ENCODE data around the gene C16orf92.

The C16orf92 gene

DNA sequence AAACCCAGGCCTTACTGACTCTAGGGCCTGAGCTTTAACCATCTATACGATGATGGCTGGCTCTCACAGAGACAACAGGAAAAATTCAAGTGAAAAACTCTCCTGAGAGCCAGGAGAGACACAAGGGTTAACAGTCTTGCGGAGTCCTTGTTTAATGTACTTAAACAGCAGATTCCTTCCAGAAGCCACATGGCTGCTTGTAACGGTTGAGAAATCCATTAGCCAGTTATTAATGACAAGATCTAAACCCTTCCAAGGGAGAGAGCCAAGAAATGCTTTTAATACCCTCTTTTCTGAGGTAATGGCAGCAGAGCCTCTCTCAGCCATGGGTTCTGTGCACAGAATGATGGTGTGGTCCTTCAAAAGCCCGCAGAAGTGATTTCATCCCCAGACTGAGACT lies 37.3 kb downstream of the C16orf92 start:
- H3K27ac ChIP-seq (replicated peaks) = no peak overlapping the region
- H3K4me3 ChIP-seq (replicated peaks; ENCODE audit: insufficient read depth, low read length) = no peak overlapping the region
- H3K27me3 ChIP-seq (ENCODE audit: insufficient read depth, poor library complexity, severe bottlenecking) = no peaks in the 10 kb centered on the region
- TF ChIP-seq CTCF (IDR thresholded peaks at IDR 0.05; ENCODE audit: insufficient read depth, low read length) = no peak
- no peak for TF ChIP-seq REST (IDR thresholded peaks at IDR 0.05; ENCODE audit: insufficient replicate concordance, low read depth)
- no peak for TF ChIP-seq SPI1 (IDR thresholded peaks at IDR 0.05; ENCODE audit: borderline replicate concordance, low read depth)
- TF ChIP-seq POLR2AphosphoS5 (IDR thresholded peaks at IDR 0.05; ENCODE audit: low read depth) = no peak
- no peak for TF ChIP-seq GABPA (IDR thresholded peaks at IDR 0.05; ENCODE audit: low read depth)
- no peak for DNase-seq (ENCODE audit: low read depth in 1 of 2, low spot score in 1 of 2)

DNA sequence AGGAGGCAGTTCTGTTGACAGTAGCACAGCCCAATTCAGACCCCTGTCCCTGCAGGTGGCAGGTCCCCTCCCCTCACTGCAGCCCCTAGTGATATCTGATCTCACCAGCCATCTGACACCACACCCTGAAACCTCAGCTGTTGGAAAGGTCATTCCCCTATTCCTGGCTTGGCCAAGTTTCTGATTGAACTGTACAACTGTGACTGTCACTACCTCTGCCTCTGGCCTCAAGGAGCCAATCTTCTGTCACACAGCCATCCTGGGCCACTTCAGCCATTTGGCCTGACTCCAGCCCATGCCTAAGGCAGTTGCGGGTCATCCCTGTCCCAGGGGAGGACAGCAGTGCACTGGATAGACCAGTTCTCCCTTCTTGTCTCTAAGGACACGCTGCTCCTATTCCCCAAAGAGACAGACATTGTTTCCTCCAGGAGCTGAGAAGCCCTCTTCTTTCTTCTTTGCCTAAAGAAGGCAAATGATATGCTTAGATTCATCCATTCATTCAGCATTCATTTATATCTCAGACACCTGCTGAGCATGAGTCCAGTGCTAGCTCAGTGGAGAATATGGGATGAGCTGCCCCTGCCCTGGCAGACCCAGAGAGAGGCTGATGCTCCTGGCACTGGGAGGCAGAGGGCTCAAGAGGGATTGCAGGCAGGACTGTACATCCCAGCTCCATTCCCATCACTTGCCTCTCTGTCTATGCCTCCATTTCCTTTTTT lies 38.0 kb downstream of the C16orf92 start:
- no peak for TF ChIP-seq CTCF (IDR thresholded peaks at IDR 0.05; ENCODE audit: insufficient read depth, low read length)
- no peak for TF ChIP-seq POLR2AphosphoS5 (IDR thresholded peaks at IDR 0.05; ENCODE audit: low read depth)
- no peak for TF ChIP-seq SPI1 (IDR thresholded peaks at IDR 0.05; ENCODE audit: borderline replicate concordance, low read depth)
- TF ChIP-seq REST (IDR thresholded peaks at IDR 0.05; ENCODE audit: insufficient replicate concordance, low read depth) = no peak
- no peak for TF ChIP-seq GABPA (IDR thresholded peaks at IDR 0.05; ENCODE audit: low read depth)
- Histone ChIP-seq H3K27ac (replicated peaks) (no peak overlapping the region), H3K27me3 (ENCODE audit: insufficient read depth, poor library complexity, severe bottlenecking) (no peaks in the 10 kb centered on the region), H3K4me3 (replicated peaks; ENCODE audit: insufficient read depth, low read length) (no peak overlapping the region)
- DNase-seq (ENCODE audit: low read depth in 1 of 2, low spot score in 1 of 2) = no peak

DNA sequence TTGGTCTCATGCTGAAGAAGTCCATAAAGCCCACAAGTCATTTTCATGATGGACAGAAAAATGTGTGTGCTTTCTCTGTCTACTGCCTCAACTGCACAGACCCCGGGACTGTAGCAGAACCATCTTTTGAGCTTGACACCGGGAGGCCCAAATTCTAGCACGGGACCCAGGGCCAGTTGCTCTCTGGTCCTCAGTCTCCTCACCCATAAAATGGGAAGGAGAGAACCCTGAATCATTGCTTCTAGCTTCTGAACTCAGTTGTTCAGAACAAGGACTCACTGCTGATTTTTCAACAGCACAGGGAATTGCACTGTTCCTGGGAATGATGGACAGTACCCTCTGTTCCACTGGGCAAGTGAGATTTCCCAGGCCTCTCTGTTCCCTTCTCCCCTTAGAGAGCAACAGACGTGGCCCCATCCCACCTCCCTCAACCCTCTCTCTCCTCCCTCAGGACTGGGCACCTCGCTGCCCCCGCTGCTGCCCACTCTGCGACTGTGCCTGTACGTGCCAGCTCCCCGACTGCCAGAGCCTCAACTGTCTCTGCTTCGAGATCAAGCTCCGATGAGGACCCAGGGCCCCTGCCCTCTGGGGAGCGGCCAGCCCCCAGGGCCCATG lies 40.4 kb downstream of the C16orf92 start:
- no peak for DNase-seq (ENCODE audit: low read depth in 1 of 2, low spot score in 1 of 2)
- TF ChIP-seq GABPA (IDR thresholded peaks at IDR 0.05; ENCODE audit: low read depth) (no peak), CTCF (IDR thresholded peaks at IDR 0.05; ENCODE audit: insufficient read depth, low read length) (no peak), POLR2AphosphoS5 (IDR thresholded peaks at IDR 0.05; ENCODE audit: low read depth) (no peak), SPI1 (IDR thresholded peaks at IDR 0.05; ENCODE audit: borderline replicate concordance, low read depth) (no peak), REST (IDR thresholded peaks at IDR 0.05; ENCODE audit: insufficient replicate concordance, low read depth) (no peak)
- H3K4me3 ChIP-seq (replicated peaks; ENCODE audit: insufficient read depth, low read length) = peak overlapping the region; percentile 58
- H3K27ac ChIP-seq (replicated peaks) = peak overlapping the region; percentile 94
- no peaks in the 10 kb centered on the region for H3K27me3 ChIP-seq (ENCODE audit: insufficient read depth, poor library complexity, severe bottlenecking)

Measured in HL-60 (cell line).